ENCODE measurements around the gene RIOK2.
A peak's percentile ranks its signal among the peaks of the same experiment; 100 is the strongest.

Gene RIOK2

GRCh38 chr5:97183100-97183929 is at the start of gene RIOK2:
Gene RIOK2, minus strand, starts transcription at chr5:97183247. Its CDS starts 56 bp downstream, at chr5:97183191.
- H3K4me3 Mint-ChIP-seq, result peak within 1 kb of the TSS; percentile 91
- H3K27ac Mint-ChIP-seq, result peak within 1 kb of the TSS; percentile 100
- peak; percentile 96 for ATAC-seq
- peaks cover 28% of the 10 kb centered on the region for H3K4me1 Mint-ChIP-seq
- H3K9me3 Mint-ChIP-seq, result peaks cover 5% of the 10 kb centered on the region
- peaks cover 21% of the 10 kb centered on the region for H3K36me3 Mint-ChIP-seq
- no peaks in the 10 kb centered on the region for H3K27me3 Mint-ChIP-seq

GRCh38 chr5:97231025-97231636 is 48.1 kb upstream of the RIOK2 start:
- Mint-ChIP-seq H3K9me3 (peaks cover 7% of the 10 kb centered on the region), H3K36me3 (no peaks in the 10 kb centered on the region), H3K4me3 (no peak overlapping the region), H3K4me1 (no peaks in the 10 kb centered on the region), H3K27ac (no peak overlapping the region), H3K27me3 (peaks cover 17% of the 10 kb centered on the region)
- ATAC-seq, result peak; percentile 43

- no peak for ATAC-seq
Observed at GRCh38 chr5:97229688-97230285, 46.7 kb upstream of the RIOK2 start.

GRCh38 chr5:97229196-97229595 is 46.1 kb upstream of the RIOK2 start:
- H3K27me3 Mint-ChIP-seq, result peaks cover 17% of the 10 kb centered on the region
- peaks cover 1% of the 10 kb centered on the region for H3K9me3 Mint-ChIP-seq
- ATAC-seq, result no peak
- no peaks in the 10 kb centered on the region for H3K36me3 Mint-ChIP-seq
- no peak overlapping the region for H3K4me3 Mint-ChIP-seq
- no peak overlapping the region for H3K27ac Mint-ChIP-seq
- no peaks in the 10 kb centered on the region for H3K4me1 Mint-ChIP-seq

More at GRCh38 chr5:97229688-97230285, 46.7 kb upstream of the RIOK2 start:
- H3K27ac Mint-ChIP-seq, result no peak overlapping the region
- no peaks in the 10 kb centered on the region for H3K36me3 Mint-ChIP-seq
- no peak overlapping the region for H3K4me3 Mint-ChIP-seq
- peaks cover 17% of the 10 kb centered on the region for H3K27me3 Mint-ChIP-seq
- peaks cover 3% of the 10 kb centered on the region for H3K9me3 Mint-ChIP-seq
- no peaks in the 10 kb centered on the region for H3K4me1 Mint-ChIP-seq

- H3K4me1 Mint-ChIP-seq, result no peaks in the 10 kb centered on the region
- peaks cover 6% of the 10 kb centered on the region for H3K27me3 Mint-ChIP-seq
- H3K4me3 Mint-ChIP-seq, result no peak overlapping the region
- no peaks in the 10 kb centered on the region for H3K36me3 Mint-ChIP-seq
- no peak for ATAC-seq
- H3K27ac Mint-ChIP-seq, result no peak overlapping the region
- no peaks in the 10 kb centered on the region for H3K9me3 Mint-ChIP-seq
Observed at GRCh38 chr5:97225222-97225621, 42.2 kb upstream of the RIOK2 start.

GRCh38 chr5:97224112-97224750 is 41.2 kb upstream of the RIOK2 start:
- Mint-ChIP-seq H3K9me3 (no peaks in the 10 kb centered on the region), H3K4me3 (no peak overlapping the region), H3K4me1 (no peaks in the 10 kb centered on the region), H3K27ac (no peak overlapping the region), H3K27me3 (no peaks in the 10 kb centered on the region), H3K36me3 (no peaks in the 10 kb centered on the region)
- ATAC-seq, result no peak

GRCh38 chr5:97223596-97223995 is 40.5 kb upstream of the RIOK2 start:
- ATAC-seq, result no peak
- Mint-ChIP-seq H3K36me3 (no peaks in the 10 kb centered on the region), H3K4me1 (no peaks in the 10 kb centered on the region), H3K4me3 (no peak overlapping the region), H3K27me3 (no peaks in the 10 kb centered on the region), H3K9me3 (no peaks in the 10 kb centered on the region), H3K27ac (no peak overlapping the region)

- peaks cover 34% of the 10 kb centered on the region for H3K27me3 Mint-ChIP-seq
- no peak overlapping the region for H3K27ac Mint-ChIP-seq
Observed at GRCh38 chr5:97209343-97209742, 26.3 kb upstream of the RIOK2 start.

GRCh38 chr5:97208714-97209113 is 25.7 kb upstream of the RIOK2 start:
- H3K27me3 Mint-ChIP-seq, result peaks cover 34% of the 10 kb centered on the region
- no peak for ATAC-seq
- no peaks in the 10 kb centered on the region for H3K4me1 Mint-ChIP-seq
- no peak overlapping the region for H3K4me3 Mint-ChIP-seq
- H3K9me3 Mint-ChIP-seq, result peaks cover 4% of the 10 kb centered on the region
- peaks cover 2% of the 10 kb centered on the region for H3K36me3 Mint-ChIP-seq
- no peak overlapping the region for H3K27ac Mint-ChIP-seq

More at GRCh38 chr5:97209343-97209742, 26.3 kb upstream of the RIOK2 start:
- Mint-ChIP-seq H3K4me3 (no peak overlapping the region), H3K4me1 (no peaks in the 10 kb centered on the region), H3K36me3 (peaks cover 6% of the 10 kb centered on the region), H3K9me3 (peaks cover 8% of the 10 kb centered on the region)
- ATAC-seq, result no peak

- peaks cover 30% of the 10 kb centered on the region for H3K27me3 Mint-ChIP-seq
- H3K4me3 Mint-ChIP-seq, result no peak overlapping the region
- no peaks in the 10 kb centered on the region for H3K36me3 Mint-ChIP-seq
- no peak overlapping the region for H3K27ac Mint-ChIP-seq
- peaks cover 4% of the 10 kb centered on the region for H3K9me3 Mint-ChIP-seq
- ATAC-seq, result no peak
- no peaks in the 10 kb centered on the region for H3K4me1 Mint-ChIP-seq
Observed at GRCh38 chr5:97208184-97208713, 25.2 kb upstream of the RIOK2 start.

GRCh38 chr5:97194366-97194765 is 11.3 kb upstream of the RIOK2 start:
- Mint-ChIP-seq H3K4me3 (no peak overlapping the region), H3K4me1 (peaks cover 14% of the 10 kb centered on the region), H3K27ac (no peak overlapping the region), H3K27me3 (peaks cover 19% of the 10 kb centered on the region), H3K9me3 (peaks cover 14% of the 10 kb centered on the region), H3K36me3 (peaks cover 21% of the 10 kb centered on the region)
- ATAC-seq, result no peak

GRCh38 chr5:97193355-97193688 is 10.3 kb upstream of the RIOK2 start:
- no peak for ATAC-seq
- peaks cover 19% of the 10 kb centered on the region for H3K27me3 Mint-ChIP-seq
- H3K36me3 Mint-ChIP-seq, result peaks cover 21% of the 10 kb centered on the region
- H3K4me3 Mint-ChIP-seq, result no peak overlapping the region
- peaks cover 14% of the 10 kb centered on the region for H3K4me1 Mint-ChIP-seq
- no peak overlapping the region for H3K27ac Mint-ChIP-seq
- peaks cover 14% of the 10 kb centered on the region for H3K9me3 Mint-ChIP-seq

- H3K36me3 Mint-ChIP-seq, result peaks cover 21% of the 10 kb centered on the region
Observed at GRCh38 chr5:97192580-97193354, 9.7 kb upstream of the RIOK2 start.

GRCh38 chr5:97191893-97192292 is 8.8 kb upstream of the RIOK2 start:
- Mint-ChIP-seq H3K9me3 (peaks cover 16% of the 10 kb centered on the region), H3K27ac (no peak overlapping the region), H3K4me1 (peaks cover 14% of the 10 kb centered on the region), H3K27me3 (peaks cover 19% of the 10 kb centered on the region), H3K36me3 (peaks cover 21% of the 10 kb centered on the region), H3K4me3 (no peak overlapping the region)
- ATAC-seq, result no peak

More at GRCh38 chr5:97192580-97193354, 9.7 kb upstream of the RIOK2 start:
- Mint-ChIP-seq H3K9me3 (peaks cover 16% of the 10 kb centered on the region), H3K27ac (no peak overlapping the region), H3K4me1 (peaks cover 14% of the 10 kb centered on the region), H3K27me3 (peaks cover 19% of the 10 kb centered on the region), H3K4me3 (no peak overlapping the region)
- ATAC-seq, result peak; percentile 76

Data from stimulated activated memory B cell treated with anti-CD40 and anti-IgM and Interleukin-4, amounts not matched to agents 10 μg/mL and 1 μg/mL and 100 μg/mL, for 72 hours (primary cell).